ENCODE results near the gene NCAPD2. TPM values are rescaled to one million over a fixed set of nuclear protein-coding genes. Genes with fewer than 3 reads are reported as not detected.
A peak's percentile ranks its signal among the peaks of the same experiment; 100 is the strongest.

The NCAPD2 gene
- total RNA-seq, 1 donor from 2014 or later: 99.1 TPM

GRCh38 chr12:6569786-6570185 lies 75.9 kb downstream of the NCAPD2 start:
- H3K4me3 Mint-ChIP-seq (ENCODE audit: low read depth): peak overlapping the region; percentile 99
- peaks cover 40% of the 10 kb centered on the region for H3K36me3 Mint-ChIP-seq (ENCODE audit: insufficient read depth)
- no peaks in the 10 kb centered on the region for H3K27me3 Mint-ChIP-seq
- TF ChIP-seq CTCF (IDR thresholded peaks at IDR 0.05; ENCODE audit: unreplicated experiment): no peak
- H3K9me3 Mint-ChIP-seq (ENCODE audit: low read depth): no peaks in the 10 kb centered on the region
- peak overlapping the region; percentile 25 for H3K27ac Mint-ChIP-seq
- no peak for DNase-seq (ENCODE audit: low spot score, unreplicated experiment)
- peaks cover 15% of the 10 kb centered on the region for H3K4me1 Mint-ChIP-seq (ENCODE audit: low read depth)

GRCh38 chr12:6570264-6570887 lies 76.5 kb downstream of the NCAPD2 start:
- DNase-seq (ENCODE audit: low spot score, unreplicated experiment): peak; percentile 56
- Mint-ChIP-seq H3K4me3 (ENCODE audit: low read depth) (peak overlapping the region; percentile 99), H3K4me1 (ENCODE audit: low read depth) (peaks cover 15% of the 10 kb centered on the region), H3K27me3 (no peaks in the 10 kb centered on the region), H3K36me3 (ENCODE audit: insufficient read depth) (peaks cover 42% of the 10 kb centered on the region), H3K27ac (peak overlapping the region; percentile 59), H3K9me3 (ENCODE audit: low read depth) (no peaks in the 10 kb centered on the region)
- peak; percentile 66 for TF ChIP-seq CTCF (IDR thresholded peaks at IDR 0.05; ENCODE audit: unreplicated experiment)

- no peak for DNase-seq (ENCODE audit: low spot score, unreplicated experiment)
- Mint-ChIP-seq H3K36me3 (ENCODE audit: insufficient read depth) (peaks cover 47% of the 10 kb centered on the region), H3K27ac (peak overlapping the region; percentile 13), H3K9me3 (ENCODE audit: low read depth) (no peaks in the 10 kb centered on the region), H3K27me3 (no peaks in the 10 kb centered on the region), H3K4me3 (ENCODE audit: low read depth) (no peak overlapping the region), H3K4me1 (ENCODE audit: low read depth) (peaks cover 6% of the 10 kb centered on the region)
- no peak for TF ChIP-seq CTCF (IDR thresholded peaks at IDR 0.05; ENCODE audit: unreplicated experiment)
These were observed 79.1 kb downstream of the NCAPD2 start for GRCh38 chr12:6573001-6573400.

- Mint-ChIP-seq H3K27me3 (no peaks in the 10 kb centered on the region), H3K36me3 (ENCODE audit: insufficient read depth) (peaks cover 52% of the 10 kb centered on the region), H3K4me3 (ENCODE audit: low read depth) (no peak overlapping the region), H3K4me1 (ENCODE audit: low read depth) (no peaks in the 10 kb centered on the region), H3K27ac (peak overlapping the region; percentile 40), H3K9me3 (ENCODE audit: low read depth) (no peaks in the 10 kb centered on the region)
- DNase-seq (ENCODE audit: low spot score, unreplicated experiment): no peak
- no peak for TF ChIP-seq CTCF (IDR thresholded peaks at IDR 0.05; ENCODE audit: unreplicated experiment)
These were observed 80.8 kb downstream of the NCAPD2 start for GRCh38 chr12:6574576-6575295.

- Mint-ChIP-seq H3K4me3 (ENCODE audit: low read depth) (no peak overlapping the region), H3K36me3 (ENCODE audit: insufficient read depth) (peaks cover 52% of the 10 kb centered on the region), H3K27me3 (no peaks in the 10 kb centered on the region), H3K27ac (no peak overlapping the region), H3K4me1 (ENCODE audit: low read depth) (no peaks in the 10 kb centered on the region), H3K9me3 (ENCODE audit: low read depth) (no peaks in the 10 kb centered on the region)
- DNase-seq (ENCODE audit: low spot score, unreplicated experiment): no peak
- no peak for TF ChIP-seq CTCF (IDR thresholded peaks at IDR 0.05; ENCODE audit: unreplicated experiment)
These were observed 81.7 kb downstream of the NCAPD2 start for GRCh38 chr12:6575648-6576047.

Other genes starting within 250 kb of the NCAPD2 start
- 40.5 and 44.0 TPM in 2 replicates for gene PLEKHG6, start 183.4 kb upstream of the NCAPD2 start, total RNA-seq
- gene TNFRSF1A, start 152.0 kb upstream of the NCAPD2 start, total RNA-seq: 67.5 and 68.8 TPM in 2 replicates
- 14.3 and 23.1 TPM in 2 replicates for gene SCNN1A, start 118.5 kb upstream of the NCAPD2 start, total RNA-seq
- gene LTBR, start 109.9 kb upstream of the NCAPD2 start, total RNA-seq: 17.8 and 18.3 TPM in 2 replicates
- not detected in 2 replicates for gene CD27, start 49.1 kb upstream of the NCAPD2 start, total RNA-seq
- 2.4 TPM in 2 replicates for gene TAPBPL, start 42.1 kb upstream of the NCAPD2 start, total RNA-seq
- gene VAMP1, start 23.4 kb upstream of the NCAPD2 start, total RNA-seq: 3.6 and 5.5 TPM in 2 replicates
- gene MRPL51, start 840 bp upstream of the NCAPD2 start, total RNA-seq: 279 and 297 TPM in 2 replicates
- 2,230 and 2,287 TPM in 2 replicates for gene GAPDH, start 40.4 kb downstream of the NCAPD2 start, total RNA-seq
- 21.7 and 22.3 TPM in 2 replicates for gene IFFO1, start 61.9 kb downstream of the NCAPD2 start, total RNA-seq
- gene NOP2, start 74.2 kb downstream of the NCAPD2 start, total RNA-seq: 95.9 and 96.0 TPM in 2 replicates
- gene CHD4, start 113.3 kb downstream of the NCAPD2 start, total RNA-seq: 370 and 406 TPM in 2 replicates
- 0.27 TPM in 1 of 2 replicates, not detected in the other for gene LPAR5, start 141.9 kb downstream of the NCAPD2 start, total RNA-seq
- 5.0 and 5.6 TPM in 2 replicates for gene ACRBP, start 153.3 kb downstream of the NCAPD2 start, total RNA-seq
- gene ING4, start 169.0 kb downstream of the NCAPD2 start, total RNA-seq: 105 and 110 TPM in 2 replicates
- 159 and 164 TPM in 2 replicates for gene ZNF384, start 195.3 kb downstream of the NCAPD2 start, total RNA-seq
- 2.0 and 2.4 TPM in 2 replicates for gene PIANP, start 206.7 kb downstream of the NCAPD2 start, total RNA-seq
- gene COPS7A, start 229.9 kb downstream of the NCAPD2 start, total RNA-seq: 42.6 and 45.5 TPM in 2 replicates